PC-3 (cell line): ENCODE data around the gene PANK4. TPM values are rescaled to one million over a fixed set of nuclear protein-coding genes. Genes with fewer than 3 reads are reported as not detected.

Source experiments
- ATAC-seq: fragments of 200-7000 bp; cut with Tn5 transposase; 2 replicates; pipeline ENCODE4 v1.9.1; 2020; ENCODE audit warnings: mild to moderate bottlenecking, moderate library complexity
- BruUV-seq: library from RNA; stranded (reverse); fragments of 400-500 nt; replicated peaks from 2 replicates; lab custom pipeline; 2021; lab: Mats Ljungman, UMichigan
- CTCF ChIA-PET: fragments of 300-600 bp; sonication (Branson Sonifier 250); formaldehyde crosslinking; loops from one replicate; lab custom pipeline; 2022; ENCODE audit warnings: antibody characterized with exemption; lab: Charles Lee
- POLR2A ChIA-PET: fragments of 300-600 bp; sonication (Branson Sonifier 250); formaldehyde crosslinking; loops from one replicate; lab custom pipeline; 2022; ENCODE audit warnings: antibody characterized with exemption; ENCODE audit not compliant: unreplicated experiment; lab: Charles Lee
- DNase-seq: peaks from one replicate; pipeline ENCODE4 v3.0.0-alpha.2; 2015
- H2AFZ ChIP-seq: fragments of 300-600 bp; sonication (generic); 2 replicates; pipeline ENCODE4 v1.6.0; 2016; ENCODE audit warnings: antibody characterized with exemption, low read length
- H3F3A ChIP-seq: fragments of 300-600 bp; sonication (generic); one replicate; pipeline ENCODE4 v1.6.0; 2017; ENCODE audit warnings: antibody characterized with exemption, low read length, control low read depth, mild to moderate bottlenecking; ENCODE audit not compliant: unreplicated experiment
- H3K27ac ChIP-seq: fragments of 300-600 bp; sonication (generic); 2 replicates; pipeline ENCODE4 v1.5.1; 2016; ENCODE audit warnings: mild to moderate bottlenecking, low read length
- H3K27me3 ChIP-seq: fragments of 300-600 bp; sonication (generic); 2 replicates; pipeline ENCODE4 v1.6.1; 2016; ENCODE audit warnings: low read length, mixed read lengths
- H3K36me3 ChIP-seq: fragments of 300-600 bp; sonication (generic); 2 replicates; pipeline ENCODE4 v1.6.1; 2016; ENCODE audit warnings: low read depth, mixed run types, low read length, mixed read lengths
- H3K4me1 ChIP-seq: fragments of 300-600 bp; sonication (generic); 2 replicates; pipeline ENCODE4 v1.5.1; 2016; ENCODE audit warnings: low read length; ENCODE audit not compliant: insufficient read depth
- H3K4me2 ChIP-seq: fragments of 300-600 bp; sonication (generic); 2 replicates; pipeline ENCODE4 v1.6.0; 2016; ENCODE audit warnings: low read length
- H3K4me3 ChIP-seq: fragments of 300-600 bp; sonication (generic); 2 replicates; pipeline ENCODE4 v1.5.1; 2016; ENCODE audit warnings: mild to moderate bottlenecking, low read length, mixed read lengths
- H3K79me2 ChIP-seq: fragments of 300-600 bp; sonication (generic); 2 replicates; pipeline ENCODE4 v1.6.1; 2017; ENCODE audit warnings: low read length, mixed read lengths
- H3K9ac ChIP-seq: fragments of 300-600 bp; sonication (generic); 2 replicates; pipeline ENCODE4 v1.6.0; 2016; ENCODE audit warnings: mild to moderate bottlenecking, low read length
- H3K9me2 ChIP-seq: fragments of 300-600 bp; sonication (generic); replicated peaks from 2 replicates; pipeline ENCODE4 v1.6.1; 2016; ENCODE audit warnings: mixed run types, low read length, mixed read lengths
- H3K9me3 ChIP-seq: fragments of 300-600 bp; sonication (generic); 2 replicates; pipeline ENCODE4 v1.6.1; 2016; ENCODE audit warnings: low read length, mixed read lengths
- H4K20me1 ChIP-seq: fragments of 300-600 bp; sonication (generic); 2 replicates; pipeline ENCODE4 v1.6.1; 2016; ENCODE audit warnings: low read length, mixed read lengths
- EZH2 ChIP-seq: fragments of 300-600 bp; sonication (generic); IDR thresholded peaks from one replicate; pipeline ENCODE4 v1.6.1; 2017; ENCODE audit warnings: antibody characterized with exemption, mild to moderate bottlenecking, low read length; ENCODE audit not compliant: unreplicated experiment
- EZH2phosphoT487 ChIP-seq: fragments of 300-600 bp; sonication (generic); IDR thresholded peaks from 2 replicates; pipeline ENCODE4 v1.6.1; 2018; ENCODE audit warnings: mild to moderate bottlenecking, antibody characterized with exemption, low read length, borderline replicate concordance
- intact Hi-C: fragments of 100-400 bp; cut with micrococcal nuclease; formaldehyde crosslinking; loops from 2 replicates; pipeline ENCODE4 v1.9.0; 2023
- total RNA-seq: library from RNA; depleted of rRNA; stranded (reverse); fragments of >200 nt; gene quantifications from 2 replicates; pipeline ENCODE4 v1.2.3, GENCODE V29; 2014
- TF ChIP-seq, protein P1 (sequence below): fragments of 300-600 bp; sonication (generic); conservative IDR thresholded peaks from 2 replicates; pipeline ENCODE4 v1.5.1; 2017; ENCODE audit warnings: antibody characterized with exemption, low read depth, mild to moderate bottlenecking, low read length

Gene PANK4
- total RNA-seq, 1 experiment from 2014 or later: 69.4 TPM

DNA sequence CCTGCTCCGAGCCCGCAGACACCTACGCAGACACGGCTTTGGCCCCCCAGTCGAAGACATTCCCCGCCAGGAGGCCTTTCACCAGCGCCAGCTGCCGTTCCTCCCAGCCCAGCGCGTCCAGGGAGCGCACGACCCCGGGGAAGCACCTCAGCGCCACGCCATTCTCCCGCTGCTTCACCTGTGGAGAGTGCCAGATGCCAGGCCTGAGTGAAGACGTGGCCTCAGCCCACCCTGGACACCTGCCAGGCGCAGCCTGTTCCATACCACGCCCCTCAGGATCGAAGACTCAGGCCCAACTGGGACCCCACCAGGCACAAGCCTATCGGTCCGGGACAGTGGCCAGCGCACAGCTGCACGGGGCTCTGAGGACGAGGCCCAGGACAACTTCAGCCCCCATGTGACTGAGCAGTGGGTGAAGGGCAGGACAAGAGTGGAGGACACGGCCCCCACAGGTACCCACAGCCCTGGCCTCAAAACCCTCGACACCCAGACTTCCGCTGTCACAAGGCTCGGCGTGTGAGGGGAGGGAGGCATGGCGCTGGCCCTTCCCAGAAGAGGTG is 13.5 kb downstream of the PANK4 start:
- H3K9me2 ChIP-seq: no peaks in the 10 kb centered on the region
- DNase-seq (no peak), ATAC-seq (no peak)
- no peaks in the 10 kb centered on the region for H4K20me1 ChIP-seq
- POLR2A ChIA-PET: no interaction called here
- no peaks in the 10 kb centered on the region for H3K27me3 ChIP-seq
- BruUV-seq: no TSS peak
- no peak overlapping the region for H3K4me2 ChIP-seq
- intact Hi-C loops: no loop called here
- H3F3A ChIP-seq: no peaks in the 10 kb centered on the region
- no peak overlapping the region for H3K4me3 ChIP-seq
- TF ChIP-seq EZH2phosphoT487: no peak
- TF ChIP-seq, protein P1, sequence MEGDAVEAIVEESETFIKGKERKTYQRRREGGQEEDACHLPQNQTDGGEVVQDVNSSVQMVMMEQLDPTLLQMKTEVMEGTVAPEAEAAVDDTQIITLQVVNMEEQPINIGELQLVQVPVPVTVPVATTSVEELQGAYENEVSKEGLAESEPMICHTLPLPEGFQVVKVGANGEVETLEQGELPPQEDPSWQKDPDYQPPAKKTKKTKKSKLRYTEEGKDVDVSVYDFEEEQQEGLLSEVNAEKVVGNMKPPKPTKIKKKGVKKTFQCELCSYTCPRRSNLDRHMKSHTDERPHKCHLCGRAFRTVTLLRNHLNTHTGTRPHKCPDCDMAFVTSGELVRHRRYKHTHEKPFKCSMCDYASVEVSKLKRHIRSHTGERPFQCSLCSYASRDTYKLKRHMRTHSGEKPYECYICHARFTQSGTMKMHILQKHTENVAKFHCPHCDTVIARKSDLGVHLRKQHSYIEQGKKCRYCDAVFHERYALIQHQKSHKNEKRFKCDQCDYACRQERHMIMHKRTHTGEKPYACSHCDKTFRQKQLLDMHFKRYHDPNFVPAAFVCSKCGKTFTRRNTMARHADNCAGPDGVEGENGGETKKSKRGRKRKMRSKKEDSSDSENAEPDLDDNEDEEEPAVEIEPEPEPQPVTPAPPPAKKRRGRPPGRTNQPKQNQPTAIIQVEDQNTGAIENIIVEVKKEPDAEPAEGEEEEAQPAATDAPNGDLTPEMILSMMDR: no peak
- peaks cover 68% of the 10 kb centered on the region for H3K36me3 ChIP-seq
- CTCF ChIA-PET: no interaction called here
- H3K9me3 ChIP-seq: no peaks in the 10 kb centered on the region
- no peak overlapping the region for H2AFZ ChIP-seq
- H3K79me2 ChIP-seq: no peaks in the 10 kb centered on the region
- no peak overlapping the region for H3K27ac ChIP-seq
- H3K9ac ChIP-seq: no peak overlapping the region
- no peaks in the 10 kb centered on the region for H3K4me1 ChIP-seq

DNA sequence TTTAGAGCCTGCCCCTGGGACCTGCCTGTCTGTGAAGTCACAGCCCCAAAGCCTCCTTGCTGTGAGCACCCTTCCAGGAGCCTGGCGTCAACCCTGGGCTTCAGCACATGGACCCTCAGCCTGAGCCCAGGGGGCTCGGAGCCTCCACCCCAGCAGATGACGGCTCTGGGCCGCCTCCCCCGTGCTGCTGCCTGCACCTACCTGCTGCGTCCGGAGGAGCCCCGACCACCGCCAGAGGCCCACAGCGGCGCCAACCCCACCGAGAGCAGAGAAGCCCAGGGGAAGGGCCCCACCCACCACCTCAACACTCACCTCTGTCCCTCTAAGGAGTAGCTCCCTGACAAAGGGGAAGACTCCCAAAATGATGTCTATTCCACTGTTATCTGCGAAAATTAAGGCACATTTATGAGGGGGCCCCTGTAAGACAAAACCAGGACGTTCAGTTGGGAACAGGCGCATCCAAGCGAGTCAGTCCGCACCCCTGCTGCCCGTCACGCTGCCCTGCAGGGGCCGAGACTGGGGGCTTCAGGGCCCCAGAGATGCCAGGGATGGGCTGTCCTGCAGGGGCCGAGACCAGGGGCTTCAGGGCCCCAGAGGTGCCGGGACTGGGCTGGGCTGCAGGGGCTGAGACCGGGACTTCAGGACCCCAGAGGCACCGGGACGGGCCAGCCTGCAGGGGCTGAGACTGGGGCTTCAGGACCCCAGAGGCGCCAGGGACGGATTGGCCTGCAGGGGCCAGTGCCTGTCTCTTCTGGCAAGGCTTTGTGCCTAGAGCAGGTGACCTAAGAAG is 15.8 kb downstream of the PANK4 start:
- BruUV-seq: no TSS peak
- POLR2A ChIA-PET: interaction anchor here (0.5 kb wide), 1 partner anchor 311 kb away, joined by 16 read pairs; no protein-coding TSS in a partner anchor
- no peak for ATAC-seq

More for the DNA sequence above, 15.8 kb downstream of the PANK4 start:
- Histone ChIP-seq H3K36me3 (peaks cover 54% of the 10 kb centered on the region), H3K4me2 (no peak overlapping the region), H3K9me2 (no peaks in the 10 kb centered on the region), H3K27ac (no peak overlapping the region), H3K79me2 (no peaks in the 10 kb centered on the region), H3K4me3 (no peak overlapping the region), H3K9ac (no peak overlapping the region), H2AFZ (no peak overlapping the region), H4K20me1 (no peaks in the 10 kb centered on the region), H3F3A (no peaks in the 10 kb centered on the region), H3K27me3 (no peaks in the 10 kb centered on the region), H3K4me1 (no peaks in the 10 kb centered on the region), H3K9me3 (no peaks in the 10 kb centered on the region)
- CTCF ChIA-PET: no interaction called here
- no peak for TF ChIP-seq EZH2phosphoT487
- TF ChIP-seq, protein P1: no peak
- no peak for TF ChIP-seq EZH2
- intact Hi-C loops: no loop called here
- no peak for DNase-seq
